DND-41 (cell line): ENCODE data around the gene ACMSD.

Source experiments
- EZH2 ChIP-seq: IDR thresholded peaks from 3 replicates; pipeline ENCODE4 v1.6.1; 2012; ENCODE audit warnings: borderline replicate concordance, low read depth, mild to moderate bottlenecking, moderate library complexity, low read length, inconsistent platforms; ENCODE audit not compliant: severe bottlenecking
- TF ChIP-seq, protein P1 (sequence below): IDR thresholded peaks from 2 replicates; pipeline ENCODE4 v1.5.1; 2012; ENCODE audit warnings: borderline replicate concordance, low read length, moderate library complexity, mild to moderate bottlenecking; ENCODE audit not compliant: poor library complexity, severe bottlenecking; ENCODE audit errors: extremely low read depth

DNA sequence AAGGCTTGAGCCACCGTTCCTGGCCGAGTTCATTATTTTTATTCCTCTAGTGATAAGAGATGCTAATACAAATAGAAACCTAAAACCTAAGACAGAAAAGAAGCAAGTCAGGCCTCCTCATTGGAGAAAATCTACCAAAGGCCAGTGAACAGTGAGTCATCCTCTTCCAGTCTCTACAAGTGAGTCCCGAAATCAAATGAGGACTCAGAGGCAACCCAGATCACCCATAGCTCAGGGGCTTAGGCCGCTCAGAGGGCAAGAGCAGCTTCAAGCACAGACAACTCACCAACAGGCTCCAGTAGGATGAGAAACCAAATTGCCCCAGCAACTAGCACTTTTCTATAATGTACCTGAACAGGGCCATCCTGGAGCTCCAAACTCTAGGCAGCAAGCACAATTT, 42.7 kb upstream of the ACMSD start:
- TF ChIP-seq, protein P1, sequence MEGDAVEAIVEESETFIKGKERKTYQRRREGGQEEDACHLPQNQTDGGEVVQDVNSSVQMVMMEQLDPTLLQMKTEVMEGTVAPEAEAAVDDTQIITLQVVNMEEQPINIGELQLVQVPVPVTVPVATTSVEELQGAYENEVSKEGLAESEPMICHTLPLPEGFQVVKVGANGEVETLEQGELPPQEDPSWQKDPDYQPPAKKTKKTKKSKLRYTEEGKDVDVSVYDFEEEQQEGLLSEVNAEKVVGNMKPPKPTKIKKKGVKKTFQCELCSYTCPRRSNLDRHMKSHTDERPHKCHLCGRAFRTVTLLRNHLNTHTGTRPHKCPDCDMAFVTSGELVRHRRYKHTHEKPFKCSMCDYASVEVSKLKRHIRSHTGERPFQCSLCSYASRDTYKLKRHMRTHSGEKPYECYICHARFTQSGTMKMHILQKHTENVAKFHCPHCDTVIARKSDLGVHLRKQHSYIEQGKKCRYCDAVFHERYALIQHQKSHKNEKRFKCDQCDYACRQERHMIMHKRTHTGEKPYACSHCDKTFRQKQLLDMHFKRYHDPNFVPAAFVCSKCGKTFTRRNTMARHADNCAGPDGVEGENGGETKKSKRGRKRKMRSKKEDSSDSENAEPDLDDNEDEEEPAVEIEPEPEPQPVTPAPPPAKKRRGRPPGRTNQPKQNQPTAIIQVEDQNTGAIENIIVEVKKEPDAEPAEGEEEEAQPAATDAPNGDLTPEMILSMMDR = no peak
- TF ChIP-seq EZH2 = no peak
